SK-MEL-5 (cell line): ENCODE measurements around the gene BAHD1. TPM values are rescaled to one million over a fixed set of nuclear protein-coding genes. Genes with fewer than 3 reads are reported as not detected.

Experiments
- DNase-seq: peaks from one replicate; pipeline ENCODE4 v3.0.0-alpha.2; 2016; ENCODE audit warnings: low read depth, low spot score
- in situ Hi-C: cut with HindIII; loops from 2 replicates; pipeline ENCODE4 v1.10.0; 2016; ENCODE audit warnings: low sequenced_read_pairs, high pct_unique_total_duplicates, low pct_unique_long_range_greater_than_20kb
- total RNA-seq: library from RNA; depleted of rRNA; stranded (reverse); fragments of >200 nt; shearing (Covaris generic); gene quantifications from 2 replicates; pipeline ENCODE4 v1.2.3, GENCODE V29; 2014

Gene BAHD1
- total RNA-seq, 1 experiment from 2014 or later: 9.1 TPM

- no peak for DNase-seq
- in situ Hi-C loops: no loop called here
These were observed 18.0 kb downstream of the BAHD1 start for GRCh38 chr15:40458495-40459371.

- no peak for DNase-seq
- in situ Hi-C loops: no loop called here
These were observed 18.8 kb downstream of the BAHD1 start for GRCh38 chr15:40459391-40460015.

GRCh38 chr15:40460404-40460803, 19.7 kb downstream of the BAHD1 start:
- DNase-seq: no peak
- in situ Hi-C loops: no loop called here

GRCh38 chr15:40461958-40462357, 21.2 kb downstream of the BAHD1 start:
- in situ Hi-C loops: no loop called here

GRCh38 chr15:40463279-40463678, 22.5 kb downstream of the BAHD1 start:
- in situ Hi-C loops: no loop called here
- no peak for DNase-seq

More at GRCh38 chr15:40461958-40462357, 21.2 kb downstream of the BAHD1 start:
- no peak for DNase-seq

- no peak for DNase-seq
- in situ Hi-C loops: no loop called here
These were observed 23.3 kb downstream of the BAHD1 start for GRCh38 chr15:40463886-40464545.

GRCh38 chr15:40464595-40465185, 23.9 kb downstream of the BAHD1 start:
- in situ Hi-C loops: no loop called here
- no peak for DNase-seq

GRCh38 chr15:40465939-40466338, 25.2 kb downstream of the BAHD1 start:
- no peak for DNase-seq
- in situ Hi-C loops: no loop called here

GRCh38 chr15:40466426-40467260, 25.9 kb downstream of the BAHD1 start:
- in situ Hi-C loops: no loop called here

GRCh38 chr15:40467261-40467615, 26.5 kb downstream of the BAHD1 start:
- in situ Hi-C loops: no loop called here
- no peak for DNase-seq

More at GRCh38 chr15:40466426-40467260, 25.9 kb downstream of the BAHD1 start:
- DNase-seq: no peak

GRCh38 chr15:40468898-40469331, 28.2 kb downstream of the BAHD1 start:
- DNase-seq: no peak
- in situ Hi-C loops: no loop called here

GRCh38 chr15:40469776-40470390, 29.1 kb downstream of the BAHD1 start:
- in situ Hi-C loops: no loop called here
- DNase-seq: no peak

- DNase-seq: peak; percentile 41
- in situ Hi-C loops: no loop called here
These were observed 29.8 kb downstream of the BAHD1 start, which contains the start of gene CHST14 for GRCh38 chr15:40470423-40471104. Gene CHST14, plus strand, starts transcription at chr15:40470984. Its CDS starts 230 bp downstream, at chr15:40471214.

GRCh38 chr15:40471105-40471807, 30.5 kb downstream of the BAHD1 start:
- in situ Hi-C loops: no loop called here
- DNase-seq: no peak

GRCh38 chr15:40471808-40472150, 31.0 kb downstream of the BAHD1 start:
- no peak for DNase-seq
- in situ Hi-C loops: no loop called here

- DNase-seq: no peak
- in situ Hi-C loops: no loop called here
These were observed 31.5 kb downstream of the BAHD1 start for GRCh38 chr15:40472171-40472727.
